Measurements from ENCODE around the gene SGTA.

SGTA gene

GRCh38 chr19:2811221-2811722 is 28.2 kb upstream of the SGTA start:
- TF ChIP-seq REST (IDR thresholded peaks at IDR 0.05; ENCODE audit: insufficient replicate concordance, low read depth), result no peak
- TF ChIP-seq CTCF (IDR thresholded peaks at IDR 0.05; ENCODE audit: insufficient read depth, low read length), result no peak
- TF ChIP-seq POLR2AphosphoS5 (IDR thresholded peaks at IDR 0.05; ENCODE audit: low read depth), result no peak
- no peak for TF ChIP-seq SPI1 (IDR thresholded peaks at IDR 0.05; ENCODE audit: borderline replicate concordance, low read depth)
- TF ChIP-seq GABPA (IDR thresholded peaks at IDR 0.05; ENCODE audit: low read depth), result no peak
- Histone ChIP-seq H3K27ac (replicated peaks) (no peak overlapping the region), H3K27me3 (ENCODE audit: insufficient read depth, poor library complexity, severe bottlenecking) (no peaks in the 10 kb centered on the region), H3K4me3 (replicated peaks; ENCODE audit: insufficient read depth, low read length) (no peak overlapping the region)
- DNase-seq (ENCODE audit: low read depth in 1 of 2, low spot score in 1 of 2), result no peak

- no peak overlapping the region for H3K4me3 ChIP-seq (replicated peaks; ENCODE audit: insufficient read depth, low read length)
- H3K27me3 ChIP-seq (ENCODE audit: insufficient read depth, poor library complexity, severe bottlenecking), result no peaks in the 10 kb centered on the region
- H3K27ac ChIP-seq (replicated peaks), result no peak overlapping the region
- no peak for TF ChIP-seq CTCF (IDR thresholded peaks at IDR 0.05; ENCODE audit: insufficient read depth, low read length)
- TF ChIP-seq SPI1 (IDR thresholded peaks at IDR 0.05; ENCODE audit: borderline replicate concordance, low read depth), result no peak
- TF ChIP-seq REST (IDR thresholded peaks at IDR 0.05; ENCODE audit: insufficient replicate concordance, low read depth), result no peak
- no peak for TF ChIP-seq POLR2AphosphoS5 (IDR thresholded peaks at IDR 0.05; ENCODE audit: low read depth)
- TF ChIP-seq GABPA (IDR thresholded peaks at IDR 0.05; ENCODE audit: low read depth), result no peak
- DNase-seq (ENCODE audit: low read depth in 1 of 2, low spot score in 1 of 2), result no peak
These were observed 27.3 kb upstream of the SGTA start for GRCh38 chr19:2810141-2811091.

GRCh38 chr19:2809387-2810140 is 26.5 kb upstream of the SGTA start:
- Histone ChIP-seq H3K27ac (replicated peaks) (no peak overlapping the region), H3K4me3 (replicated peaks; ENCODE audit: insufficient read depth, low read length) (no peak overlapping the region), H3K27me3 (ENCODE audit: insufficient read depth, poor library complexity, severe bottlenecking) (no peaks in the 10 kb centered on the region)
- no peak for DNase-seq (ENCODE audit: low read depth in 1 of 2, low spot score in 1 of 2)
- TF ChIP-seq REST (IDR thresholded peaks at IDR 0.05; ENCODE audit: insufficient replicate concordance, low read depth), result no peak
- no peak for TF ChIP-seq CTCF (IDR thresholded peaks at IDR 0.05; ENCODE audit: insufficient read depth, low read length)
- no peak for TF ChIP-seq SPI1 (IDR thresholded peaks at IDR 0.05; ENCODE audit: borderline replicate concordance, low read depth)
- TF ChIP-seq POLR2AphosphoS5 (IDR thresholded peaks at IDR 0.05; ENCODE audit: low read depth), result 0 out of 2 replicates have a peak, but pooled peaks have one; percentile 7
